Endothelial cell of umbilical vein (primary cell): ENCODE results near the gene SDCCAG8. TPM values are rescaled to one million over a fixed set of nuclear protein-coding genes. Genes with fewer than 3 reads are reported as not detected.

Experiments used
- BruUV-seq: library from RNA; stranded (reverse); fragments of 400-500 nt; replicated peaks from 2 replicates; lab custom pipeline; 2021; lab: Mats Ljungman, UMichigan
- CTCF ChIA-PET: fragments of 300-600, 350-600 bp; sonication (Branson Sonifier 250); formaldehyde crosslinking; loops from one replicate; lab custom pipeline; 2021; ENCODE audit warnings: antibody characterized with exemption, inconsistent platforms; lab: Charles Lee
- POLR2A ChIA-PET: fragments of 300-600, 350-600 bp; sonication (Branson Sonifier 250); formaldehyde crosslinking; loops from one replicate; lab custom pipeline; 2021; ENCODE audit warnings: antibody characterized with exemption, inconsistent platforms; lab: Charles Lee
- DNase-seq: peaks from one replicate; pipeline ENCODE4 v3.0.0-alpha.2; 2011; ENCODE audit warnings: low read depth, low spot score
- FAIRE-seq: peaks from 2 replicates; lab custom pipeline; 2011; peaks lifted over from hg19 to GRCh38; lab: Jason Lieb, UNC
- H2AFZ ChIP-seq: 2 replicates; pipeline ENCODE4 v1.6.0; 2012; ENCODE audit warnings: low read depth, low read length, control low read depth, inconsistent platforms
- H3K27ac ChIP-seq: 2 replicates; pipeline ENCODE4 v1.5.1; 2011; ENCODE audit warnings: low read depth, mild to moderate bottlenecking, control low read depth, low read length, moderate library complexity; ENCODE audit not compliant: insufficient read depth
- H3K27me3 ChIP-seq, 2 experiments: 2 replicates each; pipeline versions ENCODE4 v1.6.0 to v1.6.1; 2011; ENCODE audit warnings: low read length in 2 of 2, mixed read lengths in 1 of 2; ENCODE audit not compliant: control insufficient read depth in 2 of 2, insufficient read depth in 2 of 2
- H3K36me3 ChIP-seq, 2 experiments: 2 replicates in 1 of 2; 3 replicates in 1 of 2; pipeline ENCODE4 v1.5.1; 2011; ENCODE audit warnings: low read length in 2 of 2, mild to moderate bottlenecking in 1 of 2, moderate library complexity in 1 of 2; ENCODE audit not compliant: control insufficient read depth in 2 of 2, insufficient read depth in 2 of 2; ENCODE audit errors: extremely low read depth in 1 of 2
- H3K4me1 ChIP-seq: 3 replicates; pipeline ENCODE4 v1.5.1; 2011; ENCODE audit warnings: mild to moderate bottlenecking, low read length; ENCODE audit not compliant: control insufficient read depth, insufficient read depth; ENCODE audit errors: extremely low read depth
- H3K4me2 ChIP-seq: 2 replicates; pipeline ENCODE4 v1.6.1; 2011; ENCODE audit warnings: low read length, control low read depth, mixed read lengths; ENCODE audit not compliant: insufficient read depth
- H3K4me3 ChIP-seq, 3 experiments: fragments of 200-600 bp in 1 of 3; sonication (generic), shearing (Covaris generic) in 1 of 3; replicated peaks in 1 of 3; 2 replicates each; pipeline ENCODE4 v1.5.1; 2011 to 2016; ENCODE audit warnings: control low read depth in 3 of 3, low read length in 3 of 3, mild to moderate bottlenecking in 2 of 3, inconsistent platforms in 1 of 3, low read depth in 1 of 3, moderate library complexity in 1 of 3; ENCODE audit not compliant: insufficient read depth in 1 of 3
- H3K79me2 ChIP-seq: 2 replicates; pipeline ENCODE4 v1.6.0; 2012; ENCODE audit warnings: low read length, inconsistent platforms; ENCODE audit not compliant: control insufficient read depth, insufficient read depth
- H3K9ac ChIP-seq: replicated peaks from 2 replicates; pipeline ENCODE3; 2011; ENCODE audit warnings: low read length, control low read depth; ENCODE audit not compliant: insufficient read depth; ENCODE audit errors: extremely low read depth
- H3K9me1 ChIP-seq: replicated peaks from 3 replicates; pipeline ENCODE4 v1.6.0; 2011; ENCODE audit warnings: mild to moderate bottlenecking, low read length; ENCODE audit not compliant: control insufficient read depth, insufficient read depth; ENCODE audit errors: extremely low read depth
- H3K9me3 ChIP-seq: replicated peaks from 2 replicates; pipeline ENCODE4 v1.5.1; 2012; ENCODE audit warnings: low read length, inconsistent platforms; ENCODE audit not compliant: control insufficient read depth, insufficient read depth
- H4K20me1 ChIP-seq: replicated peaks from 2 replicates; pipeline ENCODE3; 2011; ENCODE audit warnings: mild to moderate bottlenecking, low read length; ENCODE audit not compliant: control insufficient read depth, insufficient read depth; ENCODE audit errors: extremely low read depth
- EZH2 ChIP-seq: IDR thresholded peaks from 2 replicates; pipeline ENCODE4 v1.6.1; 2012; ENCODE audit warnings: borderline replicate concordance, low read depth, mild to moderate bottlenecking, moderate library complexity, low read length, inconsistent platforms; ENCODE audit not compliant: severe bottlenecking
- FOS ChIP-seq: IDR thresholded peaks from 2 replicates; pipeline ENCODE4 v1.6.1; 2011; ENCODE audit warnings: mild to moderate bottlenecking, low read length, moderate library complexity, borderline replicate concordance; ENCODE audit not compliant: insufficient read depth
- GATA2 ChIP-seq: IDR thresholded peaks from 2 replicates; pipeline ENCODE4 v1.7.0; 2011; ENCODE audit warnings: low read depth, mild to moderate bottlenecking, moderate library complexity, mixed read lengths, low read length; ENCODE audit not compliant: insufficient read length, insufficient read depth
- JUN ChIP-seq: IDR thresholded peaks from 2 replicates; pipeline ENCODE4 v1.6.1; 2011; ENCODE audit warnings: borderline replicate concordance, low read depth; ENCODE audit not compliant: insufficient read length, insufficient read depth
- MAX ChIP-seq: IDR thresholded peaks from 2 replicates; pipeline ENCODE4 v1.6.1; 2011; ENCODE audit not compliant: insufficient read depth, insufficient read length
- MYC ChIP-seq: IDR thresholded peaks from one replicate; pipeline ENCODE4 v1.6.1; 2011; ENCODE audit warnings: mild to moderate bottlenecking, low read depth, low read length
- POLR2A ChIP-seq: IDR thresholded peaks from 2 replicates; pipeline ENCODE4 v1.6.1; 2012; ENCODE audit warnings: low read depth, mild to moderate bottlenecking, control low read depth, low read length
- POLR2AphosphoS5 ChIP-seq: IDR thresholded peaks from 2 replicates; pipeline ENCODE4 v1.6.1; 2012; ENCODE audit warnings: low read depth, mild to moderate bottlenecking, control low read depth, low read length, moderate library complexity; ENCODE audit not compliant: insufficient read depth
- dilution Hi-C: fragments of 300-500 bp; cut with MboI; formaldehyde crosslinking; loops from one replicate; pipeline ENCODE4 v1.15.0; 2019; ENCODE audit warnings: low sequenced_read_pairs; ENCODE audit not compliant: extremely low pct_ligation_motif_present
- intact Hi-C: fragments of 100-400 bp; cut with micrococcal nuclease; formaldehyde crosslinking; loops from one replicate; pipeline ENCODE4 v1.10.0; 2022
- polyA plus RNA-seq, 4 experiments: library from polyadenylated mRNA; depleted of rRNA in 3 of 4; stranded (reverse) in 3 of 4; unstranded in 1 of 4; fragments of >200 nt; gene quantifications; 2 replicates each; pipeline versions ENCODE4 v1.2.1 to v1.2.3, GENCODE V29; 2011 to 2012; ENCODE audit warnings: missing spikeins in 1 of 4
- total RNA-seq: library from RNA; stranded (reverse); gene quantifications from 2 replicates; pipeline ENCODE4 v1.2.3, GENCODE V29; 2021
- TF ChIP-seq, protein P1 (sequence below), 2 donors: IDR thresholded peaks; 1 replicate in 1 of 2; 2 replicates in 1 of 2; pipeline ENCODE4 v1.5.1; 2011; ENCODE audit warnings: low read length in 2 of 2, mild to moderate bottlenecking in 2 of 2, moderate library complexity in 2 of 2, control low read depth in 1 of 2, inconsistent platforms in 1 of 2, low read depth in 1 of 2; ENCODE audit not compliant: insufficient read depth in 1 of 2; ENCODE audit errors: extremely low read depth in 1 of 2

Gene SDCCAG8
- total and polyA plus RNA-seq, 2 donors (not counting 3 experiments of a cell fraction or from before 2014, with no cell fraction given): 14.6 to 25.7 TPM

DNA sequence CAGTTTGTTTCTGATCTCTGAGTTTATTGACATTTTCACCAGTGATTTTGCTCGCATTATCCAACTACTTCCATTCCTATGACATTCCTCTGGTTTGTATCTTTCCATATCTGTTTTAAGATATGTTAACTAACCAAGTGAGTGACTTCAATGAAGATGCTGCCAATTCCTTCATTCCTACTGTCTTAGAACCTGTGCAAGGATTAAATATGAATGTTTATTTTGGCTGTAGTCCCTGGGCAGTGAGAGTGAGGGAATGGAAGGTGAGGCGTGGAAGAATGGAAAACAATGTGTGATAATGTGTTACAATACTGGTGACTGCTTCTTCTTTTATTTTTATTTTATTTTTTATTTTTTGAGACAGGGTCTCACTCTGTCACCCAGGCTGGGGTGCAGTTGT lies 183.0 kb downstream of the SDCCAG8 start:
- Histone ChIP-seq H3K79me2 (no peaks in the 10 kb centered on the region), H3K36me3 (no peaks in the 10 kb centered on the region), H3K9me1 (no peaks in the 10 kb centered on the region), H3K27me3 (no peaks in the 10 kb centered on the region), H3K27ac (no peak overlapping the region), H3K4me2 (no peak overlapping the region), H3K4me1 (no peaks in the 10 kb centered on the region), H4K20me1 (no peaks in the 10 kb centered on the region), H3K9ac (no peak overlapping the region), H3K9me3 (no peaks in the 10 kb centered on the region), H2AFZ (no peak overlapping the region), H3K4me3 (no peak overlapping the region)
- POLR2A ChIA-PET: no interaction called here
- no TSS peak for BruUV-seq
- no peak for DNase-seq
- dilution Hi-C loops (no loop called here), intact Hi-C loops (no loop called here)
- TF ChIP-seq GATA2 (no peak), POLR2A (no peak), POLR2AphosphoS5 (no peak), MAX (no peak), FOS (no peak), JUN (no peak), MYC (no peak), EZH2 (no peak)
- TF ChIP-seq, protein P1, sequence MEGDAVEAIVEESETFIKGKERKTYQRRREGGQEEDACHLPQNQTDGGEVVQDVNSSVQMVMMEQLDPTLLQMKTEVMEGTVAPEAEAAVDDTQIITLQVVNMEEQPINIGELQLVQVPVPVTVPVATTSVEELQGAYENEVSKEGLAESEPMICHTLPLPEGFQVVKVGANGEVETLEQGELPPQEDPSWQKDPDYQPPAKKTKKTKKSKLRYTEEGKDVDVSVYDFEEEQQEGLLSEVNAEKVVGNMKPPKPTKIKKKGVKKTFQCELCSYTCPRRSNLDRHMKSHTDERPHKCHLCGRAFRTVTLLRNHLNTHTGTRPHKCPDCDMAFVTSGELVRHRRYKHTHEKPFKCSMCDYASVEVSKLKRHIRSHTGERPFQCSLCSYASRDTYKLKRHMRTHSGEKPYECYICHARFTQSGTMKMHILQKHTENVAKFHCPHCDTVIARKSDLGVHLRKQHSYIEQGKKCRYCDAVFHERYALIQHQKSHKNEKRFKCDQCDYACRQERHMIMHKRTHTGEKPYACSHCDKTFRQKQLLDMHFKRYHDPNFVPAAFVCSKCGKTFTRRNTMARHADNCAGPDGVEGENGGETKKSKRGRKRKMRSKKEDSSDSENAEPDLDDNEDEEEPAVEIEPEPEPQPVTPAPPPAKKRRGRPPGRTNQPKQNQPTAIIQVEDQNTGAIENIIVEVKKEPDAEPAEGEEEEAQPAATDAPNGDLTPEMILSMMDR (IDR thresholded peaks at IDR 0.05; ENCODE audit: extremely low read depth in 1 of 2, insufficient read depth in 1 of 2, low read depth in 1 of 2, low read length in 2 of 2): no peak
- CTCF ChIA-PET: no interaction called here
- FAIRE-seq: no peak
